GM19372 (cell line): ENCODE data around the gene WDR13.

Experiments
- ATAC-seq: cut with Tn5 transposase; IDR thresholded peaks from one replicate; pipeline ENCODE4 v1.9.1; 2021; ENCODE audit warnings: mild to moderate bottlenecking, low read depth, moderate library complexity; ENCODE audit not compliant: unreplicated experiment

Gene WDR13

GRCh38 chrX:48591255-48591791, 6.0 kb upstream of the WDR13 start:
- no peak for ATAC-seq

- no peak for ATAC-seq
Observed at GRCh38 chrX:48592971-48593370, 4.3 kb upstream of the WDR13 start.

- no peak for ATAC-seq
Observed at GRCh38 chrX:48595929-48596328, 1.4 kb upstream of the WDR13 start.

GRCh38 chrX:48598614-48599013, 1.3 kb downstream of the WDR13 start:
- ATAC-seq: no peak

GRCh38 chrX:48599341-48599740, 2.0 kb downstream of the WDR13 start:
- no peak for ATAC-seq

GRCh38 chrX:48600226-48600625, 2.9 kb downstream of the WDR13 start:
- ATAC-seq: no peak

GRCh38 chrX:48601741-48602394, 4.6 kb downstream of the WDR13 start:
- ATAC-seq: no peak

GRCh38 chrX:48604701-48605100, 7.4 kb downstream of the WDR13 start:
- ATAC-seq: no peak

- no peak for ATAC-seq
Observed at GRCh38 chrX:48606091-48606490, 8.8 kb downstream of the WDR13 start.

- no peak for ATAC-seq
Observed at GRCh38 chrX:48611703-48612102, 14.4 kb downstream of the WDR13 start.

- ATAC-seq: no peak
Observed at GRCh38 chrX:48613502-48614160, 16.3 kb downstream of the WDR13 start.

- no peak for ATAC-seq
Observed at GRCh38 chrX:48616576-48616975, 19.3 kb downstream of the WDR13 start.

GRCh38 chrX:48617542-48618340, 20.4 kb downstream of the WDR13 start:
- no peak for ATAC-seq

- no peak for ATAC-seq
Observed at GRCh38 chrX:48626401-48627298, 29.4 kb downstream of the WDR13 start.

GRCh38 chrX:48631376-48632090, 34.2 kb downstream of the WDR13 start:
- no peak for ATAC-seq

- ATAC-seq: no peak
Observed at GRCh38 chrX:48632207-48632606, 34.9 kb downstream of the WDR13 start.

- ATAC-seq: no peak
Observed at GRCh38 chrX:48636301-48636700, 39.0 kb downstream of the WDR13 start.

GRCh38 chrX:48636776-48637175, 39.5 kb downstream of the WDR13 start:
- ATAC-seq: no peak

GRCh38 chrX:48645669-48646068, 48.4 kb downstream of the WDR13 start:
- no peak for ATAC-seq

- no peak for ATAC-seq
Observed at GRCh38 chrX:48648336-48648751, 51.1 kb downstream of the WDR13 start.
